ENCODE measurements around the gene REC114. TPM values are rescaled to one million over a fixed set of nuclear protein-coding genes. Genes with fewer than 3 reads are reported as not detected.
A peak's percentile ranks its signal among the peaks of the same experiment; 100 is the strongest.
"Not testable (repeated sequence)": the region's sequence is repeated elsewhere in the genome, so short reads cannot be mapped to it uniquely, and the experiment has no call there.

The REC114 gene
- total RNA-seq, 1 donor, result not detected

DNA sequence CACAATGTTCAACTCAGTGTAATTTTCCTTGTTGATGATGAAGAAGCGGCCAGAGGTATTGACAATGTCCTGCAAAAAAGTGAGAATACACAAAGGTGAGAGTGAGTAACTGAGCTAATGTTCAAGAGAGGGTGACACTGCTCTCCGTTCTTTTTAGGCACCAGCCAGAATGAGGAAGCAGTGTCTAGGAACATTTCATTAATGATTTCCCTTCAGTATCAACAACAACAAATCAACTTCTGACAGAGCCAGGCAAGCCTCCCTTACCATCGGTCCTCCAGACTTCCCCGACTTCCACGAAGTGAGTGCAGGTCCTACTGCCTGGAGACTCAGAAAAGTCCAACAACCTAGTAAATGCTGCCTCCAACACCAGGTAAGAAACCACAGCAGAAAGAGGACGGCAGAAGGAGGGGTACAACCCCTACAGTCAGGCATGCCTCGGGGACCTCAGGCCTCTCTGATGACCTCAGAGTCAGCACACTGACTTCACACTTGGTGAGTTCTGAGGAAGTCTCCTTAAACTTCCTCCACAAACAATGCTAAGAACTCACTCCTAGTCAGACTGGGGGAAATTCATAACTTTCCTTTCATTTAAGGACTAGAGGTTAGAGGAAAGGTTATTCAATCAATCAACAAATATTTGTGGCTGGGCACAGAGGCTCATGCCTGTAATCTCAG is 127.5 kb downstream of the REC114 start:
- no peak for DNase-seq (ENCODE audit: low read depth)
- TF ChIP-seq, protein P1, sequence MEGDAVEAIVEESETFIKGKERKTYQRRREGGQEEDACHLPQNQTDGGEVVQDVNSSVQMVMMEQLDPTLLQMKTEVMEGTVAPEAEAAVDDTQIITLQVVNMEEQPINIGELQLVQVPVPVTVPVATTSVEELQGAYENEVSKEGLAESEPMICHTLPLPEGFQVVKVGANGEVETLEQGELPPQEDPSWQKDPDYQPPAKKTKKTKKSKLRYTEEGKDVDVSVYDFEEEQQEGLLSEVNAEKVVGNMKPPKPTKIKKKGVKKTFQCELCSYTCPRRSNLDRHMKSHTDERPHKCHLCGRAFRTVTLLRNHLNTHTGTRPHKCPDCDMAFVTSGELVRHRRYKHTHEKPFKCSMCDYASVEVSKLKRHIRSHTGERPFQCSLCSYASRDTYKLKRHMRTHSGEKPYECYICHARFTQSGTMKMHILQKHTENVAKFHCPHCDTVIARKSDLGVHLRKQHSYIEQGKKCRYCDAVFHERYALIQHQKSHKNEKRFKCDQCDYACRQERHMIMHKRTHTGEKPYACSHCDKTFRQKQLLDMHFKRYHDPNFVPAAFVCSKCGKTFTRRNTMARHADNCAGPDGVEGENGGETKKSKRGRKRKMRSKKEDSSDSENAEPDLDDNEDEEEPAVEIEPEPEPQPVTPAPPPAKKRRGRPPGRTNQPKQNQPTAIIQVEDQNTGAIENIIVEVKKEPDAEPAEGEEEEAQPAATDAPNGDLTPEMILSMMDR (IDR thresholded peaks at IDR 0.05; ENCODE audit: insufficient read depth, low read length), result no peak

DNA sequence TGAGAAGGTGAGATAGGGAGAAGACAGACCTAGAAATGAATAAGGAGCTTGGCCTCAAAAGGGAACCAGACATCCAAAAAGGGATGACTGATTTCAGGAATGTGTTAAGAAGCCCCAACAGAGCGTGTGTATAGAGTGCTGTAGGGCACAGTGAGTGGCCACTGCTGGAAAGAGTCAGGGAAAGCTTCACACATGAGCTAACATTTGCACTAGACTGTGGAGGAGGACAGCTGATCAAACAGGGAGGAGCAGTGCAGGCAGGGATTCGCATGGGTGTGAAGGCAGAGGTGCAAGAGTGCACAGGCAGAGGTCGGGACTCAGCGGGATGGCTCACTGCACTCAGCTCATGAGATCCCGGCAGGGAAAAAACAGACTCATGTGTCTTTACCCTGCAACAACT is 128.4 kb downstream of the REC114 start:
- DNase-seq (ENCODE audit: low read depth), result no peak
- TF ChIP-seq, protein P1 (IDR thresholded peaks at IDR 0.05; ENCODE audit: insufficient read depth, low read length), result no peak
- H3K4me3 ChIP-seq (ENCODE audit: low read depth, low read length), result no peak overlapping the region

More for the DNA sequence above, 127.5 kb downstream of the REC114 start:
- H3K4me3 ChIP-seq (ENCODE audit: low read depth, low read length), result no peak overlapping the region

DNA sequence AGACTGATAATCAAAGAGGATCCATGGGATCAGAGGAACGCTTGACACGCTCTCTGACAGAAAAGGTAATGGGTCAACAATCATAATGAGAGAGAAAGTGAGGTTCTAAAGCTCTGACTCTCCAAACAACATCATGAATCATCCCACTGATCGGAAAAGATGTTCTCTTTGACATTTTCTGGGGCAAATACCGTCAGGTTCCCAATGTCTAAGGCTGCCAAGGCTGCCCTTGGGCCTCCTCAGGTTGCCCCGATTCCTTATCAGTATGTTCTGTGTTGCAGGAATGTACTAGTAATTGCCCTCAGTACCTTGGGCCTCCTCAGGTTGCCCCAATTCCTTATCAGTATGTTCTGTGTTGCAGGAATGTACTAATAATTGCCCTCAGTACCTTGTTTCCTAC is 129.3 kb downstream of the REC114 start:
- TF ChIP-seq, protein P1 (IDR thresholded peaks at IDR 0.05; ENCODE audit: insufficient read depth, low read length), result no peak
- no peak overlapping the region for H3K4me3 ChIP-seq (ENCODE audit: low read depth, low read length)
- no peak for DNase-seq (ENCODE audit: low read depth)

DNA sequence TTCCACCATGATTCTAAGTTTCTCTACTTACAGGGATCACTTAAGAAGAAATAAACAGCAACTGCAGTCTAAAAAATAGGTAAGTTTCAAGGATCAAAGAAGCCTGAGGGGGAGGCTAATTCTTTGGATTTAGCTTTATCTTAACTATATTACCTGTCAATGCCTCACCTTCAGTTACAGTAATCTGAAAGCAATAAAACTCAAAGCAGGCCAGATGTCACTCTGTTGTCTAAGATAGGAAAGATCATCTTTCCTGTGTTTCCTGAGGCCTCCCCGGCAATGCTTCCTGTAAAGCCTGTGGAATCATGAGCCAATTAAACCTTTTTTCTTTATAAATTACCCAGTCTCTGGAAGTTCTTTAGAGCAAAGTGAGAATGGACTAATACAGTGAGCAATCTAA is 130.1 kb downstream of the REC114 start:
- DNase-seq (ENCODE audit: low read depth), result no peak
- TF ChIP-seq, protein P1 (IDR thresholded peaks at IDR 0.05; ENCODE audit: insufficient read depth, low read length), result no peak
- no peak overlapping the region for H3K4me3 ChIP-seq (ENCODE audit: low read depth, low read length)

DNA sequence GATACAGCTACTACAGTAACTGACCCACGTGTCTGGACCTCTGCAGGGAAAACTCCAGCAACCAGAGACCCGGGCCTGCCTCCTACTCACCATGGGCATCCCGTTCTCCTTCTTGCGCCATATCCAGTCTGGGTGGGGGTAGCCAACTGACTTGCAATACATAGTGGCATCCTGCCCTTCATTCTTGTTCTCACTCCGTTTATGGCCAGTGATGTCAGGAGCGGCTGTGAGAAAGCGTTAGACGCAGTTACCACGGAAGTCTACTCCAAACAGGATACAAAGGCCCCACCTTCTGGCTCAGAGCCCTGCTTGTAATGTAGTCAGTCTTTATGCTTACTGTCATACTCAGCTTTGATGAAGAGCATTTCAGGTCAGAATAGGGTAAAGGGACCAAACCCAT is 130.6 kb downstream of the REC114 start:
- DNase-seq (ENCODE audit: low read depth), result peak; percentile 22
- TF ChIP-seq, protein P1 (IDR thresholded peaks at IDR 0.05; ENCODE audit: insufficient read depth, low read length), result no peak
- H3K4me3 ChIP-seq (ENCODE audit: low read depth, low read length), result no peak overlapping the region

DNA sequence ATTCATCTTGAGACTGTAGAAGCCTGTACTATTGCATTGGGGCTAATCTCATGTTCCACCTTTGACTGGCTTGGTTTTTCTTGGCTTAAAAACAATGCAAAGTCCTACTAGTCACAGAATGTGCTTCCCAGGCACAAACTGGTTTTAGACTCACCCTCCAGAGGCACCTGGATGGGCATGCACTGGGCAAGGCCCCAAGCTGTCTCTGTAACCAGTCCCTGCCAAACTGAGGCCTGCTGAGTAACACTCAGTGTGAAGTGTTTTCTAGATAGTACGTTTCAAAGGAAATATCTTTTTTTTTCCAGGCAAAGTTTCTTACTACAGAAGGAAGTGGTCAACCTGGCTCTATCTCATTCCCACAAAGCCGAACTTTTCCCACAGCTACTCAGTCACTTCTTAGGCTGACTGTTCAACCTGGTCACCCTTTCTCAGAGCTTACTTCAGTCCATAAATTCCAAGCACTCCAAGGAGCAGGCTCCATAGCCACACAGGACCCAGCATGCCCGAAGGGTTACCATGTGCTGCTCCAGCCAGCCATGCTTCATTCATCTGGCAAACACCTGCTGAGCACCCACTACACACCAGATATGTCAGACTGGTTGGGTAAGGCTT is 132.8 kb downstream of the REC114 start:
- H3K4me3 ChIP-seq (ENCODE audit: low read depth, low read length), result no peak overlapping the region
- TF ChIP-seq, protein P1 (IDR thresholded peaks at IDR 0.05; ENCODE audit: insufficient read depth, low read length), result no peak
- DNase-seq (ENCODE audit: low read depth), result peak; percentile 22

DNA sequence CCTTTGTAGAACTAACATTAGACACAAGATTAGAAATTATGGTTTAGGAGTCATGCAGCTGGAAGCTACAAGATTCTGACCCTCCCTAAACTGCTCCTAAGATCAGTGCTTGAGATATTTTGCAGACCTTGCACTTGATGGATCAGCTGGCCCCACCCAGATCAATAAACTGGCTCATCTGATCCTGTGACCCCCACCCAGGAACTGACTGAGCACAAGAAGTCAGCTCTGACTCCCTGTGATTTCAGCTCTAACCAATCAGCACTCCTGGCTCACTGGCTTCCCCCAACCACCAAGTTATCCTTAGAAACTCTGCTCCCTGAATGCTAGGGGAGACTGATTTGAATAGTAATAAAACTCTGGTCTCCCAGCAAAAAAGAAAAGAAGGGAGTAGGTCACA is 134.6 kb downstream of the REC114 start:
- not testable (repeated sequence) for H3K4me3 ChIP-seq (ENCODE audit: low read depth, low read length); DNase-seq (ENCODE audit: low read depth)
